Neutrophil (primary cell): ENCODE results near the gene ZNF311.
A peak's percentile ranks its signal among the peaks of the same experiment; 100 is the strongest.
"Not testable (repeated sequence)": the region's sequence is repeated elsewhere in the genome, so short reads cannot be mapped to it uniquely, and the experiment has no call there.

Experiments used
- H3K27ac ChIP-seq: fragments of 200-600 bp; sonication (generic); 2 replicates; pipeline ENCODE4 v1.5.1; 2016; ENCODE audit warnings: mild to moderate bottlenecking, moderate library complexity
- H3K27me3 ChIP-seq: fragments of 200-600 bp; sonication (generic); 2 replicates; pipeline ENCODE4 v1.6.0; 2016; ENCODE audit warnings: mild to moderate bottlenecking
- H3K36me3 ChIP-seq: fragments of 200-600 bp; sonication (generic); 2 replicates; pipeline ENCODE4 v1.5.1; 2017
- H3K4me1 ChIP-seq, 2 experiments: fragments of 200-600 bp in 1 of 2; sonication (generic) in 1 of 2; 1 replicate in 1 of 2; 2 replicates in 1 of 2; pipeline versions ENCODE4 v1.5.1 to v1.6.1; 2013 to 2016; ENCODE audit warnings: low read depth in 1 of 2, low read length in 1 of 2, mild to moderate bottlenecking in 1 of 2, moderate library complexity in 1 of 2; ENCODE audit not compliant: control insufficient read depth in 1 of 2, insufficient read depth in 1 of 2
- H3K4me3 ChIP-seq, 2 experiments: fragments of 200-600 bp in 1 of 2; sonication (generic) in 1 of 2; 1 replicate in 1 of 2; 2 replicates in 1 of 2; pipeline ENCODE4 v1.5.1; 2013 to 2016; ENCODE audit warnings: low read depth in 1 of 2, low read length in 1 of 2, mild to moderate bottlenecking in 1 of 2, moderate library complexity in 1 of 2
- H3K9me3 ChIP-seq: fragments of 200-600 bp; sonication (generic); 2 replicates; pipeline ENCODE4 v1.5.1; 2016
- TF ChIP-seq, protein P1 (sequence below): fragments of 200-600 bp; sonication (generic); IDR thresholded peaks from 2 replicates; pipeline ENCODE4 v1.5.1; 2016; ENCODE audit warnings: antibody characterized with exemption

The ZNF311 gene

DNA sequence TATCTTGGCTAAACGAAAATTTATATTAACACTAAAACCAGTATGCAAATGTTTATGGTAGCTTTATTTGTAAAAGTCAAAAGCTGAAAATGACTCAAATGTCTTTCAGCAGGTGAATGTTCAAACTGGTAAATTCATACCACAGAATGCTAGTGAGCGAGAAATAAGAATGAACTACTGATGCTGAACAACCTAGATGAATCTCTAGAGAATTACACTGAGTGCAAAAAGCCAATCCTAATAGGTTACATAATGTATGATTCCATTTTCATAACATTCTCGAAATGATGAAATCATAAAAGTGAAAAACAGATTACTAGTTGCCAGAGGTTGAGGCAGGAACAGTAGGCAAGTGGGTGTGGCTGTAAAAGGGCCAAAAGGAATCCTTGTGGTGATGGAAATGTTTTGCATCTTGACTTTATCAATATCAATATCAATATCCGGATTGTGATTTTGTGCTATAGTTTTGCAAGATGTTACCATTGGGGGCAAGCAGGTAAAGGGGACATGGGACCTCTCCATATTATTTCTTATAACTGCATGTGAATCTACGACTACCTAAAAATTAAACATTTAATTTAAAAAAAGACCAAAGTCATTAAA lies 26.1 kb downstream of the ZNF311 start:
- no peak overlapping the region for H3K27ac ChIP-seq
- TF ChIP-seq, protein P1, sequence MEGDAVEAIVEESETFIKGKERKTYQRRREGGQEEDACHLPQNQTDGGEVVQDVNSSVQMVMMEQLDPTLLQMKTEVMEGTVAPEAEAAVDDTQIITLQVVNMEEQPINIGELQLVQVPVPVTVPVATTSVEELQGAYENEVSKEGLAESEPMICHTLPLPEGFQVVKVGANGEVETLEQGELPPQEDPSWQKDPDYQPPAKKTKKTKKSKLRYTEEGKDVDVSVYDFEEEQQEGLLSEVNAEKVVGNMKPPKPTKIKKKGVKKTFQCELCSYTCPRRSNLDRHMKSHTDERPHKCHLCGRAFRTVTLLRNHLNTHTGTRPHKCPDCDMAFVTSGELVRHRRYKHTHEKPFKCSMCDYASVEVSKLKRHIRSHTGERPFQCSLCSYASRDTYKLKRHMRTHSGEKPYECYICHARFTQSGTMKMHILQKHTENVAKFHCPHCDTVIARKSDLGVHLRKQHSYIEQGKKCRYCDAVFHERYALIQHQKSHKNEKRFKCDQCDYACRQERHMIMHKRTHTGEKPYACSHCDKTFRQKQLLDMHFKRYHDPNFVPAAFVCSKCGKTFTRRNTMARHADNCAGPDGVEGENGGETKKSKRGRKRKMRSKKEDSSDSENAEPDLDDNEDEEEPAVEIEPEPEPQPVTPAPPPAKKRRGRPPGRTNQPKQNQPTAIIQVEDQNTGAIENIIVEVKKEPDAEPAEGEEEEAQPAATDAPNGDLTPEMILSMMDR, result no peak
- no peak overlapping the region for H3K4me3 ChIP-seq
- H3K36me3 ChIP-seq, result no peaks in the 10 kb centered on the region
- H3K9me3 ChIP-seq, result no peaks in the 10 kb centered on the region
- H3K27me3 ChIP-seq, result no peaks in the 10 kb centered on the region
- H3K4me1 ChIP-seq, result peaks cover 35 to 41% of the 10 kb centered on the region in 2 experiments

DNA sequence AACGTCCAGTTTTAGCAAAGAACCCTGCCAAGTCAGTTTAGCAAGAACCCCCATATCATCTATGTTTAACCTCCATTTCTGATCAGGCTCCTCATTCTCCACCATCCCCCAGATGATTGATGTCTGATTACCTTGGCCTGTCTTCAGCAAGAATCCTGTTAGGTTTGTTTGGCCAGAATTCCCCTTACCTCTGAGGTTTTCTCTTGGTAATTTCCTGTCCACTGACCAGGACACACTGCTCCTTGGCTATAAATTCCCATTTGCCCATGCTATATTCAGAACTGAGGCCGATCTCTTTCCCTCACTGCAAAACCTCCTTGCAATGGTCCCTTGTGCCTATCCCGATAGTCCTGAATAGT lies 27.0 kb downstream of the ZNF311 start:
- H3K4me3 ChIP-seq, result no peak overlapping the region
- H3K36me3 ChIP-seq, result no peaks in the 10 kb centered on the region
- no peak overlapping the region for H3K27ac ChIP-seq
- peaks cover 35 to 41% of the 10 kb centered on the region in 2 experiments for H3K4me1 ChIP-seq
- H3K9me3 ChIP-seq, result no peaks in the 10 kb centered on the region
- H3K27me3 ChIP-seq, result no peaks in the 10 kb centered on the region
- TF ChIP-seq, protein P1, result no peak

DNA sequence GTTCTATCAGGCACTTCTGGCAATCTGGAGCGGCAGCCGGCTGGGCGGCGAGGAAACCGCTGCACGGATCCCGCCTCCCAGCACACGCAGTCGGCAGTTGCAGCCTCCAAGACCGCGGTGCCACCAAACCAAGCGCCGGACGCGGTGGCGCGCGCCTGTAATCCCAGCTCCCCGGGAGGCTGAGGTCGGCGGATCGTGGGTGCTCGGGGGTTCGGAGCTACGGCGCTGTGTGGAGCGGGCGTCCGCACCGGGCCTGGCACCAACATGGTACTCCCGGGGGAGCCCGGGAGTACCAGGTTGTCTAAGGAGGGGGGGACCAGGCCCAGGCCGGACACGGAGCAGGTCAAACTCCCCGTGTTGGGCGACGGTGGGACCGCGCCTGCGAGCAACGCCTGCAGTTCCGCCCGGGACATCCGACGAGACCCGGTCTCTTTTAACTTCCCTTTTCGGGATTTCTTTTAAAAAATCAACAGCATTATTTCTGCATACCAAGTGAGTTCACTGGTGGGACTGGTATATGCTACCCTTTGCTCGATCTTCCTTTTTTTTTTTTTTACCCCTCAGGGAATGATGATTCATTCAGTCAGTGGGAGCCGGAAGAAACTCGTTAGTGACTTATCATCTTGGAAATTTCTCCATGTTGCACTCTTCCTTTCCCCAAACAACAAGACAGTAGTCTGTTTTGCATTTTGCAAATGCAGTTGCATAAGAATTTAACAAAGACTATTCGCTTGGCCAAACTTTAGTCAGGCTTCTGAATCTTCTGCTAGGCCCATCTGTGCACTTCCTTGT lies 27.6 kb downstream of the ZNF311 start:
- Histone ChIP-seq H3K4me3 (peak overlapping the region; percentile 64 to 65), H3K9me3 (no peaks in the 10 kb centered on the region), H3K27me3 (no peaks in the 10 kb centered on the region), H3K4me1 (peaks cover 31 to 38% of the 10 kb centered on the region in 2 experiments), H3K36me3 (no peaks in the 10 kb centered on the region), H3K27ac (peak overlapping the region; percentile 48)
- TF ChIP-seq, protein P1, result no peak

DNA sequence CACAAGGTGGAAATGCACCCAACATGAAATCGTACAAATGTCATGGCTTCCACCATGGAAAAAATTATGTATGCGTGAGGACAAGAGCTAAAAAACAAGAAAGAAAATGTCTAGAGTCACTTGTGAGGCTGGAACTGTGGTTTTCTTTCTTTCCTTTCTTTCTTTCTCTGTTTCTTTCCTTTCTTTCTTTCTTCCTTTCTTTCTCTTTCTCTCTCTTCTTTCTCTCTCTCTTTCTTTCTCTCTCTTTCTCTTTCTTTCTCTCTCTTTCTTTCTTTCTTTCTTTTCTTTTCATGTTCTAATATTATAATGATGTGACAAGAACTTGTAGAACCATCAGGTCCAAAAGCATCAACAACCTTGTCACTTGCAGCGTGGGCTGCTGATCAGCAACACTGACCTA lies 28.4 kb downstream of the ZNF311 start:
- H3K27me3 ChIP-seq, result no peaks in the 10 kb centered on the region
- H3K36me3 ChIP-seq, result no peaks in the 10 kb centered on the region
- TF ChIP-seq, protein P1, result no peak
- no peak overlapping the region for H3K27ac ChIP-seq
- H3K4me1 ChIP-seq, result peaks cover 24 to 29% of the 10 kb centered on the region in 2 experiments
- peak overlapping the region; percentile 64 to 65 for H3K4me3 ChIP-seq
- H3K9me3 ChIP-seq, result no peaks in the 10 kb centered on the region

DNA sequence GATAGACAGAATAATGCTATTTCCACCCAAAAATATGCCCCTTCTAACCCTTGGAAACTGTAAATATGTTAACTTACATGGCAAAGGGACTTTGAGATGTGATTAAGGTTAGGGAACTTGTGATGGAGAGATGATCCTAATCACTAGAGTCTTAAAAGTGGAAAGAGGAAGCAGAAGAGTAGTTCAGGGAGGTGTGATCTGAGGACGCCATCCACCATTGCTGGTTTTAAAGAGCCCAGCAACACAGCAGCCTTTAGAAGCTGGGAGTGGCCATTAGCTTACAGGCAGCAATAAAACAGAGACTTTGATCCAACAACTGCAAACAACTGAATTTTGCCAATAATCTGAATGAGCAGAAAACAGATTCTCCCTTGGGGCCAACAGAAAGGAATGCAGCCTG lies 30.6 kb downstream of the ZNF311 start:
- Histone ChIP-seq H3K36me3 (no peaks in the 10 kb centered on the region), H3K27ac (no peak overlapping the region), H3K4me3 (no peak overlapping the region), H3K4me1 (peaks cover 12 to 17% of the 10 kb centered on the region in 2 experiments), H3K27me3 (no peaks in the 10 kb centered on the region), H3K9me3 (no peaks in the 10 kb centered on the region)
- TF ChIP-seq, protein P1, result no peak

DNA sequence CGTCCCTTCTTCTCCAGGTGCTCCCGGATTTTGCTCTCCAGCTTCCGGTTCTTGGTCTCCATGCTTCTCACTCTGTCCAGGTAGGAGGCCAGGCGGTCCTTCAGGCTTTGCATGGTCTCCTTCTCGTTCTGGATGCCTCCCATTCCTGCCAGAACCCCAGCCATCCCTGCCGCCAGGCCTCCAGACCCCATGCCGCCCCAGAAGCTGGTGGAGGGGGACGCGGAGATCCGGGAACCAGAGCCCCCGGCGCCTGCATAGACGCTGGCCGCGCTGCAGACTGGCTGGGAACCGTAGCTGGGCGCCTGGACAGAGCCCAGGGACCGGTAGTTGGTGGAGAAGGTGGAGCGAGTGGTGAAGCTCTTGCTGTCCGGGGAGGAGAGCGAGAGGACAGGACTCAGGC lies 35.1 kb downstream of the ZNF311 start:
- H3K4me3 ChIP-seq, H3K4me1 ChIP-seq: not testable (repeated sequence)

More for the DNA sequence above, 35.1 kb downstream of the ZNF311 start:
- H3K36me3 ChIP-seq, H3K27ac ChIP-seq, H3K9me3 ChIP-seq, H3K27me3 ChIP-seq: not testable (repeated sequence)
